GM21737 (cell line): ENCODE data around the gene RASA3.
A peak's percentile ranks its signal among the peaks of the same experiment; 100 is the strongest.

ENCODE experiments used
- ATAC-seq: cut with Tn5 transposase; IDR thresholded peaks from one replicate; pipeline ENCODE4 v1.9.1; 2021; ENCODE audit warnings: mild to moderate bottlenecking, moderate library complexity; ENCODE audit not compliant: unreplicated experiment

The RASA3 gene

DNA sequence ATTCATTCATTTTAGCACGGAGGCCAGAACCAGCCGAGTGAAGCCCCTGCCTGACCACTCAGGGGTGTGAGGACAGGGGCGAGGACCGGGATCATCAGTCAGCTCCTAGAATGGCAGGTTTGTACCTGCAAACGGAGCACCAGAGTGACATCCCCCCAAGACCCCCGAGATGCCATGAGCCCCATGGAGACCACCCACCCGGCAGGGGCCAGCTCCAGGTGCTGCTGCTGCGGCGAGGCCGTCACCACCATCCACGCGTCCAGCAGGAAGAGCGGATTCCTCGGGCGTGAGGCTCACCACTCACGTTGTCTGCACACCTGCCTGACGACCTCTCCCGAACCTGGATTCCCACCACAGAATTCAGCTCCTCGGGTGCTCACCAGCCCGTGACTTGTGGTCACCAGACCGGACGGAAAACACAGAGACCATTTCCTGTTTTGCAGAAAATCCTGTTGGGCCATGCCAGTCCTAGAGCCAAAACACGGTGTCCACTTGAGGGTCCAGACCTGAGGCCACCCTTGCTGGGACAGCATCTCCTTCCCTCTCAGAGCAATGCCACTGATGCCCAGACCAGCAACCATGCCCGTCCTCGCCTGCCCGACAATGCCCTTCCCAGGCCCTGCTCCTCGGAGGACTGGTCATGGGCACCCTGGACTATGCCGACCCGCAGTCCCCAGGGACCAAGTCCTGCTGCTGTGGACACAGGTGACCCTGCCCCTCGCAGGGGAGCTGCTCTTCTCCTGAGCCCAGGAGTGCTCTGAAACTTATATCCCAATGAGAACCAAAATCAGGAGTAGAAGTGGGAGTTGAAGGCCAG is 74.2 kb downstream of the RASA3 start:
- no peak for ATAC-seq

- ATAC-seq: no peak
Measured at GRCh38 chr13:114057166-114058050, 75.0 kb downstream of the RASA3 start.

DNA sequence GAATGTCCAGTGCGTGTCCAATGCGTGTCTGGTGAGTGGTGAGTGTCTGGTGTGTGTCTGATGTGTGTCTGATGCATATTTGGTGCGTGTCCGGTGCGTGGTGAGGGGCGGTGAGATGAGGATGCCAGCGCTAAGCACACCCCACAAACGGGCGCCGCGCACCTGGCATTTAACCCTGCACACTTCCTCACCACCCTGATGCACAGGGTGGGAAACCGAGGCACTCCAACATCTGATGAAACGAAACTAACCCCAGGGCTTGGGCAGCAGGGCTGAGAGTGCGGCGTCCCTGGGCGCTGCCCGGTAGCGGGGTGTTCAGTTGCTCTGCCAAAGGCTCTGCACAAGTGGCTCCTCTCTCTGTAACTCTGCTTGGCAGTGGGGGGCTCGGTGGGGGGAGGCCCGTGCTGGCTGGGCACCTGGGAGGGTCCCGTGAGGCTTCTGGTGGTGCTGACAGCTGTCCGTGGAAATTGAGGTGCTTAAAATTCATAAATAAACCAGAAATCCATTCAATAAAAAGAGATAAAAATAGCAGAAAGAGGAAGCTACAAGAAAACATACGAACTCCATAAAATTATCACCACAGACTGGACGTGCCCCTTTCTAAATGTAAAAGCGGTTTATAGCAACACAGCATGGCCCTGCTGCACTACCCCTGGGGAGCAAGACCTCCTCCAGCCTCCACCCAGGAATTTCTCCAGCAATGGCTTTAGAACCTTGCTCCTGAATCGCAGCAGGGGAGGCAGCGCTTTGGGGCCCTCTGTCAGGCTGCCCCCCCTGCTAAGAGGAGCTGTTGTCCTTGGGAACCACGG is 76.0 kb downstream of the RASA3 start:
- no peak for ATAC-seq

DNA sequence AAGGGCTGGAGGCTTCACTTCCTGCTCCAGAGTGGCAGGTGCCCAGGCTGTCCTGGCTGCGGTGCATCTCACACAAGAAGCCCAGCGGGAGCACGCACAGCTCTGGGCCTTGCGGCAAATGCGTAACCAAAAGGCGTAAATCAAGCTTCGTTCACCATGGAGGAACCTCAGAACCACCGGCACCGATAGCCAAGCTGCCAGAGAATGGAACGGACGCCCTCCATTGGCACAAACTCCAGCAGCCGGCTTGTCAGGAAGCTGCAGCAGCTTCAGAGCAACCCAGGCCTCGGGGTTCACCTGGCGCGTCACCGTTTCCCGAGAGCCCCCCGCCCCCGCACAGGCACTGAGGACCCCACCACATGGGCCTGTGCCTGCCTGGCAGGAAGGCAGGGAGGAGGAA is 76.7 kb downstream of the RASA3 start:
- ATAC-seq: no peak

DNA sequence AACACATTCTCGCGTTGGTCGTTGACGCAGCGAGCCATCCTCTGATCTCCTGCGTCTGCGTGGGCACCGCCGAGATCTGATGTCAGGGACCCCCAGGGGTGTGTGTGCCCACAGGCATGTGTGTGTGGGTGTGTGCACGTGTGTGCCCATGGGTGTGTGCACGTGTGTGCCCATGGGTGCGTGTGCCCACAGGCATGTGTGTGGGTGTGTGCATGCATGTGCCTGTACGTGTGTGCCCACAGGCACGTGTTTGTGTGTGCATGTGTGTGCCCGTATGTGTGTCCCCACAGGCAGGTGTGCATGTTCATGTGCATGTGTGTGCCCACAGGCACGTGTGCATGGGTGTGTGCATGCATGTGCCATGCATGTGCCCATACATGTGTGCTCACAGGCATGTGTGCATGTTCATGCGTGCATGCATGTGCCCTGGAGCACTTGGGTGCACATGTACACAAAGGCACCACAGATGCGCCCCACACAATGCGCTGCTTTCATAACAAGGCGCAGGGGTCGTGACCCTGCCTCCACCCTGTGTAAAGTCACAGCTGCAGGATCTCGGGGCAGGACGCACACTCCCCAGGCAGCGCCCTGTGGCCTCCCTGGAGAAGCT is 77.5 kb downstream of the RASA3 start:
- no peak for ATAC-seq

- no peak for ATAC-seq
Measured at GRCh38 chr13:114054264-114054663, 78.2 kb downstream of the RASA3 start.

GRCh38 chr13:114053026-114053425 is 79.4 kb downstream of the RASA3 start:
- no peak for ATAC-seq

DNA sequence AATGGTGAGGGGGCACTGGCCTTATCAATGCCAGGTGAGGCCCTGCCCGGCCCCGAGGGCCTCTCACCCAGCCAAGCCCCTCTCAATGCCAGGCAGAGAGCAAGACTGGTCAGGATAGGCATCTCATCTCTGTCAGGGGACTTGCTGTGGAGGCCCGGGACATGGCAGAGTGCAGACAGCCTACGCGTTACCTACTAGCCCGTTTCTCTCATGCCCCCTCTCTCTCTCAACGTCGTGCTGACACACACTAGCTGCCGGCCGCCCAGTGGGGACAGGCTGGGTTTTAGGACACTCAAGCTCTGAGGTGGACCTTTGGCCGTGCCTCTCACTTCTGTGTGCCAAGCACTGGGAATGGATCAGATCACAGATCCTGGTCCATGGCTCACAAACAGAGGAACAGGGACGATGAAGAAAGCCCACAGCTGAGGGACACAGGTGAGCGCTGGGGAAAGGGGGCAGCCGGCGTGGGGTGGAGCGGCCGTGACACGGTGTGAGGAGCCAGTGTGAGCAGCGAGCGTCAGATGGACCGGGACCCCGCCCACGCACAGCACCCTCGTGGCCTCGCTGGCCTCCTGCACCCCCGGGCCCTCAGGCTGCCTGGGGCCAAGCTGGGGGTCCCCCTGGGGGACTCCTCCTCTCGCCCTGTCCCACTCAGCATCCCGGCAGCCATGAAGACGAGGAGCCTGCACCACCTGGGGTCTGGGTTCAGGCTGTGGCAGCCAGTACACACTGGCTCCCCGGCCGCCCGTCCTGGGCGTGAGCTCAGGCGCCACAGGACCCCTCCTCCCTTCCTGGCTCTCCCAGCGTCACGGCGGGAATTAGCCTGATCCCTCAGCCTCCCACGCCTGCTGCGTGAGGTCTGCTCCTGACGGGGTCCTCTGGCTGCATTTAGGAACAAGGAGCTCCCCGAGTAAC is 81.6 kb downstream of the RASA3 start:
- no peak for ATAC-seq

DNA sequence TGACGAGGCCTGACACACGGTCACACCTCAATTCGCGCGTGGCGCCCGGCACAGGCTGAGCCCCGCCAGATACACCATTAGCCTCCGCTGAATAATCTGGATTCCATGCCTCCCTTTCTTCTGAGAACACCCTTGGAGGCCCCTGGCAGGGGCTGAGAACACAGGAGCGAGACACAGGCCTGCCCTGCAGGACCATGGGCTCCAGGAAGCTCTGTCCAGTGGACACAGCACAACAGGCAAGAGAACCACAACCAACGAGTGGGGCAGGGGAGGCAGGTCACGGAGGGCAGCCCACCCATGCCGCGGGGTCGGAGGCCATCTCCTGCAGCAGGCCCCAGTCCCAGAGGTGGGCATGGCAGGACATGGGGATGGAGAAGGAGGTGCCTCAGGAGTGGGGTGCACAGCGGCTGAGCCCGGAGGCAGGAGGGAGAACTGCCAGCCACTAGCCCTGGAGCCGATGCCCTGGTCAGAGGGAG is 82.8 kb downstream of the RASA3 start:
- no peak for ATAC-seq

GRCh38 chr13:114049026-114049425 is 83.4 kb downstream of the RASA3 start:
- peak; percentile 36 for ATAC-seq

- no peak for ATAC-seq
Measured at GRCh38 chr13:114048443-114048842, 84.0 kb downstream of the RASA3 start.

DNA sequence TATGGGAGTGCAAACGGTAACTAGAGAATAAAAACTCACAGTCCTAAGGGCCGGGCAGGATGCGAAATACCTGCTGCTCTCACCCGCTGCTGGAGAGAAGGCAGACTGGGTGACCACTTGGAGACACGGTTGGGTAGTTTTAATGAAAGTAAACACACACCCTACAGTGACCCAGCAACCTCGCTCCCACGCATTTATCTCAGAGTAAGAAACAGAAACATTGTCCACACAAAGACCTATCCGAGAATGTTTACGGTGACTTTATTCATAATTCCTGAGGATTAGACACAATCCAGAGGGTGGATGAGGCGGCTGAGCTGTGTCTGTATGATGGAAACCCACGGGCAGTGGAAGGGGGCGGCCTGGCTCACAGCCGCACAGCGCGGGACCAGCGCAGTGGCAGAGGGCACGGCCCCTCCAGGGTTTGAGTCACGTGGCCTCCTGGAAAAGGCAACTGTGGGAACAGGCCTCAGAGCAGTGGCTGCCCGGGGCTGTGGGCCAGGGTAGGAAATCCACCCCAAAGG is 85.0 kb downstream of the RASA3 start:
- peak; percentile 84 for ATAC-seq

DNA sequence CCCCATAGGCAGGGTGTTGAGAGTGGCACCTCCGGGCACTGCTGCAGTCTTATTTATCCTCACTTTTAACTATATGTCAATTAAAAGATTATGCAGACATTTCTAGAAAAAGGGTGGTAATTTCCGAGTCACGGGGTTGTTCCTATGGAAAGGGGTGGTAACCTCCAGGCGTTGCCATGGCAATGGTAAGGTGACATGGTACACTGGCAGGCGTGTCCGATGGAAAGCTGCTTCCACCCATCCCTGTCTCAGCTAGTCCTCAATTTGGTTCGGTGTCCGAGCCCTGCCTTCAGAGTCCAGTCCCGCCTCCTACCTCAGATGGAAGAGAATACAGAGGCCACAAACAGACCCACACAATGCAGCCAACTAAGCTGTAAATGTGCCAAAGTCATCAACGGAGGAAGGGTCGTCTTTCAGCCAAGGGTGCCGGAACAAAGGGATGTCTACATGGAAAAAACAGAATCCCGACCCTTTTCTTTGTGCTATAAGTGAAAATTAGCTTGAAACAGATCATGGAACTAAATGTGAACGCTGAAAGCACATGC is 85.9 kb downstream of the RASA3 start:
- no peak for ATAC-seq

DNA sequence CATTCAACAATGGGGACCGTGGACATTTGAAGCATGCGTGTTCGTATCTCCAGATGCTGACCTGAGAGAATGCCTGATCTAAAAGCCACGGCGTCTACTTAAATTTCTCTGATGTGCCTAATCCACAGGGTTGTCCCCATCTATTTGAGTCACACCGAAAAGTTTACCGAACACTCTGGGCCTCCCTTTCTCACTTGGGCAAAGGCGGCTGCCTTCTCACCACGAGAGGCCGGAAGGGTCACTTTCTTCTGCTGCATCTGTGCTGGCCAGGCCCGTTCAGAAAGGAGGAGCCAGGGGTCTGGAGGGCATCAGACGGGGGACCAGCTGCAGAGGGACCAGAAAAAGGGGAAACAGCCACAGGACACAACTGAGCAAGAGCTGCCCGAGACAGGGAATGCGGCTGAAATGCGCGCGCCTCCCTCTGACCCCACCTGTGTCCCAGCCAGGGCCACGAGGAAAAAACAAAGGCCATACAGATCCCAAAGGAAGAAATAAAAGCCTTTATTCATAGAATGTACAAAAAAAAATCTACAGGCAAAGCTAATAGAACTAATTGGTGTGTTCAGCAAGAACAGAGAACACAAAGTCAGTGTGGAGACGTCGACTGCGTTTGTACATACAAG is 87.2 kb downstream of the RASA3 start:
- ATAC-seq: no peak

GRCh38 chr13:114044486-114044885 is 87.9 kb downstream of the RASA3 start:
- no peak for ATAC-seq

DNA sequence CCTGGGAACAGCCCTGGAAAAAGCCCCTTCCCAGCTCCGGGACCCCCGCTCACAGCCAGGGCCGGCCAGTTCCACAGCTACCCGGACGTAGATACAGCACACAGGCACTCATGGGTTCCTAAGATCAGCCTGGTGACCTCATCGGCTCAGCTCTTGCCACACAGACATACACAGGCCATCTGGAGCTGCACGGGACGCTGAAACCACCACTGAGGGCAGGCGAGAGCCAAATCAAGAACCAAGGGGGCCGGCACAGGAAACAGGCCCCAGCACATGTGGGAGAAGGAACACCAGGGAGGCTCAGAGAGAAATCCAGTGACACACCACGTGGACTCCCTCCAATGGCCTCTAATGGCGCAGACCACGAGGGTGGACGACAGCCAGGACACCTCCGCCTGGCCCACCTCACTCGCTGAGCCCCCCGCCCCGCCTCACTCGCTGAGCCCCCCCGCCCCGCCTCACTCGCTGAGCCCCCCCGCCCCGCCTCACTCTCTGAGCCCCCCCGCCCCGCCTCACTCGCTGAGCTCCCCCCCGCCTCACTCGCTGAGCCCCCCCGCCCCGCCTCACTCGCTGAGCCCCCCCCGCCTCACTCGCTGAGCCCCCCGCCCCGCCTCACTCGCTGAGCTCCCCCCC is 88.9 kb downstream of the RASA3 start:
- no peak for ATAC-seq

DNA sequence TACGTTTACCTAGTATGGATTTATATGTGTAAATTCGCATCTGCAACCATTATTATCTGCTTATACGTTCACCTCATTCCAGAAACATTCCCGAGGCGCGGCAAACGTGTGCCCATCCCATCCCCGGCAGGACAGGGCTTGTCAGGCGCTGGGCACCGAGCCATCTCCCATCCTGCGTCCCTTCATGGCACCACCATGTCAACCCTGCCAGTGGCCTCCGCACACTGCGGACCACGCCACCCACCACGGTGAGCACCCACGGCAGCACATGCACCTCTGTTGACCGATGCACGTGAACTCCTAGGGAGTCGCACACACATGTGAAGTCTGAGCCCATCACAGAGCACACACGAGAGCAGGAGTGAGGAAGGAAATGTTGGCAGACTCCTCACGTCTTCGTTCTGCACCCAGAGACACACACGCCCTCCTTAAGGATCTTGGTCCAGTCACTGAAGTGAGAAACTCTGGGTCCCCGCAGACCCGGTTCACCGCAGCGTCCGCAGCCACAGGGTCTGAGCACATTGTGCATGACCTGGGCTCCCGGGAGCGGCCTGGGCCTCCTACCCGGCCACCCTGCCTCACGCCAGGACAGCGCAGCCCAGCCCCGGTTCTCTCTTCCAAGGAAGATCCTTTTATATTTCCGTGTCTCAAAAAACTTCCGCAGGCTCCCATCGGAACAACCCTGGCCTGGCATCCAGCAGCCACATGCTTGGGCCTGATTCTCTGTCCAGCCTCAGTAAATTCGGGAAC is 90.2 kb downstream of the RASA3 start:
- ATAC-seq: no peak
